ENCODE results near the gene APOA5. TPM values are rescaled to one million over a fixed set of nuclear protein-coding genes. Genes with fewer than 3 reads are reported as not detected.

APOA5 gene
- polyA plus RNA-seq, 4 donors: 0.22 to 0.43 TPM; not detected in 2

- Histone ChIP-seq H3K4me3 (ENCODE audit: low read depth in 1 of 3, low read length in 3 of 3) (no peak overlapping the region), H3K9me3 (ENCODE audit: control insufficient read depth in 2 of 2, insufficient read depth in 1 of 2, low read depth in 1 of 2, low read length in 1 of 2) (no peaks in the 10 kb centered on the region), H3K27me3 (ENCODE audit: control insufficient read depth in 3 of 3, insufficient read depth in 3 of 3, low read length in 3 of 3) (no peaks in the 10 kb centered on the region), H3K27ac (ENCODE audit: low read depth in 1 of 3, low read length in 2 of 3) (no peak overlapping the region), H3K36me3 (ENCODE audit: control insufficient read depth in 3 of 3, insufficient read depth in 2 of 3, low read depth in 1 of 3, low read length in 3 of 3) (peaks cover 10 to 40% (median 25%) of the 10 kb centered on the region in 3 donors), H3K4me1 (ENCODE audit: control insufficient read depth in 3 of 3, insufficient read depth in 2 of 3, low read depth in 1 of 3, low read length in 2 of 3) (no peaks in the 10 kb centered on the region)
- FAIRE-seq: no peak
- DNase-seq: no peak
- WGBS, 3 donors: 84 to 96% (median 93%) methylated on average over 2 of the region's 2 CpGs
Measured at GRCh38 chr11:116750070-116750718, 41.5 kb downstream of the APOA5 start.

- WGBS, 3 donors: 89 to 94% (median 89%) methylated on average over 6 of the region's 6 CpGs
- Histone ChIP-seq H3K4me1 (ENCODE audit: control insufficient read depth in 3 of 3, insufficient read depth in 2 of 3, low read depth in 1 of 3, low read length in 2 of 3) (no peaks in the 10 kb centered on the region), H3K9me3 (ENCODE audit: control insufficient read depth in 2 of 2, insufficient read depth in 1 of 2, low read depth in 1 of 2, low read length in 1 of 2) (no peaks in the 10 kb centered on the region), H3K27me3 (ENCODE audit: control insufficient read depth in 3 of 3, insufficient read depth in 3 of 3, low read length in 3 of 3) (no peaks in the 10 kb centered on the region), H3K4me3 (ENCODE audit: low read depth in 1 of 3, low read length in 3 of 3) (no peak overlapping the region), H3K27ac (ENCODE audit: low read depth in 1 of 3, low read length in 2 of 3) (no peak overlapping the region), H3K36me3 (ENCODE audit: control insufficient read depth in 3 of 3, insufficient read depth in 2 of 3, low read depth in 1 of 3, low read length in 3 of 3) (peaks cover 0 to 10% (median 3%) of the 10 kb centered on the region in 3 donors)
- FAIRE-seq (no peak), DNase-seq (no peak)
Measured at GRCh38 chr11:116742104-116742503, 49.6 kb downstream of the APOA5 start.

GRCh38 chr11:116740741-116741140 is 50.9 kb downstream of the APOA5 start:
- H3K4me1 ChIP-seq (ENCODE audit: control insufficient read depth in 3 of 3, insufficient read depth in 2 of 3, low read depth in 1 of 3, low read length in 2 of 3): no peaks in the 10 kb centered on the region
- H3K9me3 ChIP-seq (ENCODE audit: control insufficient read depth in 2 of 2, insufficient read depth in 1 of 2, low read depth in 1 of 2, low read length in 1 of 2): no peaks in the 10 kb centered on the region
- no peak for FAIRE-seq
- H3K27me3 ChIP-seq (ENCODE audit: control insufficient read depth in 3 of 3, insufficient read depth in 3 of 3, low read length in 3 of 3): no peaks in the 10 kb centered on the region
- H3K27ac ChIP-seq (ENCODE audit: low read depth in 1 of 3, low read length in 2 of 3): no peak overlapping the region
- WGBS, 3 donors: 66 to 82% (median 77%) methylated on average over 4 of the region's 4 CpGs
- H3K4me3 ChIP-seq (ENCODE audit: low read depth in 1 of 3, low read length in 3 of 3): no peak overlapping the region
- DNase-seq: no peak
- no peaks in the 10 kb centered on the region for H3K36me3 ChIP-seq (ENCODE audit: control insufficient read depth in 3 of 3, insufficient read depth in 2 of 3, low read depth in 1 of 3, low read length in 3 of 3)

Other genes starting within 250 kb of the APOA5 start
- 10 to 100 TPM; 13.6 to 29.1 (median 20.0) TPM for gene BUD13, start 18.9 kb downstream of the APOA5 start, polyA plus RNA-seq
- 10 to 100 TPM; 24.5 to 42.9 (median 28.2) TPM for gene ZPR1, start 3.9 kb downstream of the APOA5 start, polyA plus RNA-seq
- 1,000 to 10,000 TPM in 2 of 4 donors, 100 to 1,000 TPM in 2; 338 to 9,049 (median 4,672) TPM for gene APOA4, start 31.4 kb upstream of the APOA5 start, polyA plus RNA-seq
- gene APOC3, start 38.0 kb upstream of the APOA5 start, polyA plus RNA-seq: over 10,000 TPM in 1 of 4 donors, 1,000 to 10,000 TPM in 2, 100 to 1,000 TPM in 1; 273 to 10,182 (median 3,455) TPM
- over 10,000 TPM in 2 of 4 donors, 1,000 to 10,000 TPM in 1, 10 to 100 TPM in 1; 62.3 to 22,236 (median 8,002) TPM for gene APOA1, start 45.7 kb upstream of the APOA5 start, polyA plus RNA-seq

Measured in small intestine (tissue), 7 donors.